Stimulated activated CD8-positive, alpha-beta memory T cell treated with anti-CD3 and anti-CD28 coated beads, Interleukin-4, amount 100 ng/mL, for 48 hours (primary cell): ENCODE measurements around the gene ARHGAP24.

Experiments used
- DNase-seq: peaks from one replicate; pipeline ENCODE4 v3.0.0-alpha.2; 2020

Gene ARHGAP24

GRCh38 chr4:85520765-85521749 is 46.1 kb downstream of the ARHGAP24 start:
- DNase-seq = no peak

DNA sequence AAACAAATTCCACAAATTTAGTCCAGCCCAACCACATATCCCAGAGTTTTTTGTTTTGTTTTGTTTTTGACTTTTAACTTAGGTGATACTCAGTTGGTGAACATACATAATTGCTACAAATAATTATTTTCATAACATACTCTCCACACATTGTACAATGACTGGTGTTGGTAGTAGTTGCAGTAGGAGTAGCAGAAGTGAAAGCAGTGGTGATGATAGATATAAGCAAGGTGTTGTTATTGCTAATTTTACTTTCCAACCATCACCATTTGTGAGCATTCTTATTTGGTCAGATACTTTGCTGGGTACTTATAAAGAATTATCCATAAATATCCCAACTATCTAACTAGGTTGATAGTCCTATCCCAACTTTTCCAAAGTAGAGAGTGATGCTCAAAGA is 47.3 kb downstream of the ARHGAP24 start:
- no peak for DNase-seq

DNA sequence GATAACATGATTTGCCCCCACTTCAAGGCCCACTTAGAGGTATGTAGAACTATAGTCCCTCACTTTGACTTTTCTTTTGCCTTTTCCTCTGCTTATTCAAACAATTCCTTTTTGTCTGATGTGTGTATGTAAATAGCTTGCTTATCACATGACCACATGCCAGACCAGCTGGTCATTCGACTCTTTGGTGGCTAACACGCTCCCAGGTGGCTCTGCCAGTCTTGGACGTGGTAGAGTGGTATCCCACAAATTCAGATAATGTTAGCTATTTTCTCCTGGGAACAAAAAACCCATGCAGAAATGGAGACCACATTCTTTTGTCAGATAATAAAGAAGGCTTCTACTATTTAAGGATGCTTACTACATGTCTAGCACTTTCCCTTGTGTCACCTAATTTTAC is 47.9 kb downstream of the ARHGAP24 start:
- DNase-seq = no peak

DNA sequence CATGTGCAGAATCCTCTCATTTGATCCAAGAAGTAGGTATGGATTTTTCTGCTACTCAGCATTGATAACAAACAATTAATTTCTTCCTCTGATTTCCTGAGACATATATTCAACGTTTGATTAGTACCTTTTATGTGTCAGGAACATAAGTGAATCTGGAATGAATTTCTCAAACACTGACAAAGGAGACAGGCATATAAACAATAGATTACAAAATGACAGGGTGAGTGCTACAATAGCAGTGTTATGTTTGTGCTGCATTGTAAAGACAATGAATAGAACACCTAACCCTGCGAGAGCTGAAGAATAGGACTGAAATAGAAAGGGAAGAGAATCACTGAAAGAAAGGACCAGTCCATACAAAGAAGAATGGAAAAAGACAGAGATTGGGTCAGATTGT is 52.9 kb downstream of the ARHGAP24 start:
- no peak for DNase-seq

- DNase-seq = no peak
These were observed 56.8 kb downstream of the ARHGAP24 start for GRCh38 chr4:85531560-85532341.

DNA sequence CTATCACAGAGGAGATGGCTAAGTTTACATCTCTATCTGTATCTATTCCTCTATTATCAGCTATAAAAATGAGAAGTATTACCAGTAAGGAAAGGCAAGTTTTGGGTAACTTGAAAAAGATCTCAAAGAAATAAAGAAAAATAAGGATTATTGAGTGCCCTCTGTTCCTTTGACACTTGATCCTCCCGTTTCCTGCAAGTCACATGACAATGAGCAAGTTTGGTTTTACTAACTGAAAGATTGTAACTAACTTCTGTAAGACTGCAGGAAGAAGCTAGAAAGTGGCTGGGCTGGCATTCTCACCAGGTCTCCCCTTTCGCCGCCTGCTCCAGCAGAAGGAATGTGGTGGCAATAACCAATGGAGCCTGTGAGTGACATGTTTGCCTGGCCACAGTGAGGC is 59.2 kb downstream of the ARHGAP24 start:
- no peak for DNase-seq

DNA sequence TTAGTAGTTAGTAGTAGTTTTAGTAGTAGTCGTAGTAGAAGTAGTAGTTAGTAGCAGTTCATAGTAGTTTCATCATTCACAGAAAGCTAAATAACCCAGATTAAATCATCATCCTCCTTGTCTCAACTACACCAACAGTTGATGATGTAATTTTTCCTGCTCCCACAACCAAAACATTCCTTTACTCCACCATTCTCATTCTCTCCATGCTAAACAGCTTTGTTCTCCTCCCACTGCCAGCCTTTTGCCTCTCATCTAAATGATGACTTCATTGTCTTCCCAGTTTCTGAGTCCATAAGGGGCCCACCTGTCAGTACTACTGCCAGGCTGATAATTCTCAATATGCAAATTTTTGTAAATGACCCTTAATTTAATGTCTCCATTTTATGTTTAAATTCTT is 68.9 kb downstream of the ARHGAP24 start:
- no peak for DNase-seq

- DNase-seq = no peak
These were observed 69.8 kb downstream of the ARHGAP24 start for GRCh38 chr4:85544751-85545150.

DNA sequence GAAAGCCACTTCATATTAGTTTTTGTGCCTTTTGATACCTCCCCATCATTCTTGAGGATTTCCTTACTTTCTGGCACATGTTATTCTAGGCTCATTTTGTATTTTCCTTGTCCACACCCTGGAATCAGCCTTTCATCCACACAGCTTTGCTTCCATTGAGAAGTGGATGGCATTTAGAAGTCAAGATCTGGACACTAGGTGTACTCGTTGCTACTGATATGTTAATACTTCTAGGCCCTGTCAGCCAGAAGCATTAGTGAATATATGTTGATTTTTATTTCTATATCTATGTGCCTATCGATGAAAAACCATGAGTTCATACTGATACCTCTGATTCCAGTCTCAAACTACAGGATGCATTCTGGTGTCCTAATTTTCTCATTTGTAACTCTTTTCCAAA is 73.2 kb downstream of the ARHGAP24 start:
- DNase-seq = no peak

GRCh38 chr4:85548841-85549240 is 73.9 kb downstream of the ARHGAP24 start:
- no peak for DNase-seq

DNA sequence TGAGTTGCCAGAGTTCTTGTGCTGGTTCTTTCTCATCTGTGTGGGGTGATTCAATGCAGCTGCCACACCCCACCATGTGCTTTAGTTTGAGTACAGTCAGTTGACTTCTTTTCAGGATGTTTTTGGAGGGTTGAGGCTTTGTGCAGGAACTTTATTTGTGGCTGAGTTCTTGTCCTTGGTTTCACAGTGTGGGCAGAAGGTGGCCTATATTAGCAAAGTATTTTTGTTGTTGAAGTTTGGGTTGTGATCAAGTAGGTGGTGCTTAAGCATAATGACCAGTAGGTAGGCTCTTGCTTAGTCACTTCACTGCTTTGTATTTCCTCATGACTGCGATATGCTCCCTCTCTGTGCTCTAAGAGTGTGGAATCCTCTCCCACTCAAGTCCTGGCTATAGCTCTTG is 80.3 kb downstream of the ARHGAP24 start:
- no peak for DNase-seq

DNA sequence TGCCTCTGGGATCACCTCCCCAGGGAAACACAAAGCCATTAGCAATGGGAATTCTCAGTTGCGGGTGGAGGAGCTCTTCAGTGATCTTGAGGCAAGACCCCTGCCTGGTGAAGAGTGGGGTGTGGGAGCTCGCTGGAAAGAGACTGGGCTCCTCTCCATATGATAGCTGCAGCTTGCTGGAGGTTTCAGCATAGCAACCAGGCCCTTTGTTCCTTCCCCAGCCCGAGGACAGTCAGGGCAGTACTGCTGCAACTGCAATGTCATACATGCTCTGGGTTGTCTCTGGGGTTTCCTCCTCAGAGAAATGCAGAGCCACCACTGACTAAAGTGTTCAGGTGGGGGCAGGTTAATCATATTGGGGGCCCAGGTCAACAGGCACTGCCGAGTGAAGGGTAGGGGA is 81.3 kb downstream of the ARHGAP24 start:
- DNase-seq = no peak

GRCh38 chr4:85557016-85557901 is 82.3 kb downstream of the ARHGAP24 start:
- DNase-seq = no peak

DNA sequence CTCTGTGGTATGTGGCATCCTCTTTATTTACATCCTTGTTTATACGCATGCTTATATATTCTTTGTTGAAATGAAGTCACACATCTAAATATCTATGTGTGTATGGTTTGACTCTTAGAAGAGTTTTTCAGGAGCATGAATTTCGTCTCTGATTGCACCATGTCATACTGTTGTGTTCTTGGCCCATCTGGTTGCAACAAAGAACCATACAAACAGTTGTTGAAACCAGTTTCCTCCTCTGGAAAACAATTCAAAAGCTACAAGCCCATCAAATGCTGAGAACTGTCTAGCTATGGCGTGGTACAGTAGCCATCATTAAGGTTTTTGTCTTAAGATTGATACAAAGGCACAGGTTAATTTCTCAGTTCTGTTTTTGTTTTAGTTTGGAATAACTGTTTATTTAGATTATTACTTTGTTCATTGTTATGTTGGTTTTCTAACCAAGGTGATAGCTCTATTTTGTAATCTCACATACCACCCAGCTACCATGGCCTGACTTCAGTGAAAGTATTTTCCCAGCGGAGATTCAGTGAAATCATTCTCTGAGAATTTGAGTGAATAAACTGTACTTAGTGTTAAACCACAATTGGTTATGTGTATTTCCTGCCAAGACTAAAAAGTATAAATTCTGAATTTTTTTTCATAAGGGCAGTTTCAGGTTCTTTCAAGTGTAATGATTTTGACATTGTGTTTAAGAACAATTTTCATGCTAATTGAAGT is 91.0 kb downstream of the ARHGAP24 start:
- no peak for DNase-seq

GRCh38 chr4:85569730-85570299 is 94.9 kb downstream of the ARHGAP24 start:
- DNase-seq = no peak

- DNase-seq = no peak
These were observed 95.4 kb downstream of the ARHGAP24 start for GRCh38 chr4:85570388-85570787.

DNA sequence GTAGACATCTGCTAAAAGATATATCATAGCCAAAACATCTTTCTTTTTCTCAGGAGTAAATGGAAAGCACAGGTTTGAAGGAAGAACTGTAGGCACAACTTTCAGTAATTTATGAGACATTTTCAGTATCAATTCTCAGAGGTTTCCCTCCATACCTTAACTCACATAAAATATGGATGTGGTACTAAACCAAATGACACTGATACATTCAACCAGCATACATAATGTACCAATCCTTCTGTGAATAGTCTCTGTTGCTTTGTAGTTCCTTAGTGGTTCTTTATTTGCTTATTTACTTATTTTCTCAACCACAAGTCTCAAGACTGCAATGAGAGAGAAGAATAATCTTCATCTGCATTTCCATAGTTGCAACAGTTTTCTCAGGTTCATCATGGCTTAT is 96.1 kb downstream of the ARHGAP24 start:
- no peak for DNase-seq

GRCh38 chr4:85573270-85573669 is 98.3 kb downstream of the ARHGAP24 start:
- DNase-seq = no peak

DNA sequence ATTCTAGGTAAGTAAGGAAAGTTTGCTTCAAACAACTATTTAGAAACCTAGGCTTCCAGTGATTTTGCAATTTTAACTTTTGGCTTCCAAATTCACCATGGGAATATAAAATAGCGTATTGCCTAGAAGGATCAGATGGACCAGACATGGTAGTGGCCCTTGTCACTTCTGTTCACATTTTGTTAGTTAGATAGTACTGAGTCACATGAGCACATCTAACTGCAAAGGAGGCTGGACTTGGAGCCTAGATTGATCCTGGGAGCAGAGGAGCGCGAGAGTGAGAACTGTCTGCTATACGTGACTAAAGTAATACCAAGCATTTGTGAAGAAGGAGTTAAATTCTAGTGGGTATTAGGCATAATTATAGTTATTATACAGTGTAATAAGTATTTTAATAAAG is 102.4 kb downstream of the ARHGAP24 start:
- DNase-seq = no peak

- DNase-seq = no peak
These were observed 105.0 kb downstream of the ARHGAP24 start for GRCh38 chr4:85579942-85580341.

- DNase-seq = no peak
These were observed 105.5 kb downstream of the ARHGAP24 start for GRCh38 chr4:85580489-85580888.

DNA sequence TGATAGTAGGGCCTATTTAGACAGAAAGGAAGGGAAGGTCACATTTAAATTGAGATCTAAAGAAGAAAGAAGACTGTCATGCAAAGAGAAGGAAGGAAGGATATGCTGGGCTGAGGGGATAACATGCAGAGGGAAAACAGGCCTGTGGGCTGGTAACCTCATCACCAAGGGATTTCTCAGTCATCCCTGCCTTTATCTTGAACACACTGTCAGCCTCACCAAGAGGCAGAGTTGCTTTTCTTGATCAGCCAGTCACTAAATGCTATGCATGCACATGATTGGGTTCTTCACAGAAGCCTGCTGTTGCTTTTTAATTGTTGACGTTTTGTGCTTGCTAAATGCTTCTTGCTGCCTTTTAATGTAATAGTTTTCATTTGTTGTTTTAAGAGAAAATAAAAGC is 113.0 kb downstream of the ARHGAP24 start:
- DNase-seq = no peak
